Measurements from ENCODE around the gene MSMO1.

- TF ChIP-seq CTCF (IDR thresholded peaks at IDR 0.05; ENCODE audit: extremely low read depth in 1 of 2, insufficient read depth in 1 of 2, low read depth in 1 of 2, low read length in 2 of 2): no peak
- no peak for TF ChIP-seq POLR2A (IDR thresholded peaks at IDR 0.05; ENCODE audit: low read depth, low read length)
Observed at GRCh38 chr4:165301833-165302232, 25.6 kb upstream of the MSMO1 start.

All from endothelial cell of umbilical vein (primary cell).